H1 (cell line): Measurements from ENCODE around the gene CCDC40. TPM values are rescaled to one million over a fixed set of nuclear protein-coding genes. Genes with fewer than 3 reads are reported as not detected.

ENCODE experiments used
- CTCF ChIA-PET: fragments of 300-600 bp; sonication (Branson Sonifier 250); formaldehyde crosslinking; loops from one replicate; lab custom pipeline; 2021; ENCODE audit not compliant: partially characterized antibody; lab: Charles Lee
- POLR2A ChIA-PET: fragments of 300-600 bp; sonication (Branson Sonifier 250); formaldehyde crosslinking; loops from one replicate; lab custom pipeline; 2021; ENCODE audit warnings: inconsistent platforms; ENCODE audit not compliant: partially characterized antibody; lab: Charles Lee
- DNase-seq, 2 experiments: peaks; one replicate each; pipeline versions ENCODE4 v3.0.0 to v3.0.0-alpha.2; 2010 to 2022; ENCODE audit warnings: low spot score in 2 of 2, low read depth in 1 of 2, mixed read lengths in 1 of 2
- FAIRE-seq: peaks from 2 replicates; lab custom pipeline; 2011; peaks lifted over from hg19 to GRCh38; lab: Jason Lieb, UNC
- H2AFZ ChIP-seq: 2 replicates; pipeline ENCODE4 v1.8.1; 2012; ENCODE audit warnings: low read length, inconsistent platforms
- H2AK5ac ChIP-seq: 2 replicates; pipeline ENCODE4 v1.6.1; 2013; ENCODE audit warnings: low read depth, low read length
- H2BK120ac ChIP-seq: replicated peaks from 2 replicates; pipeline ENCODE3; 2013; ENCODE audit warnings: low read depth, low read length, inconsistent platforms
- H2BK12ac ChIP-seq: 2 replicates; pipeline ENCODE4 v1.6.1; 2013; ENCODE audit warnings: low read depth, low read length
- H2BK15ac ChIP-seq: 2 replicates; pipeline ENCODE4 v1.6.1; 2013; ENCODE audit warnings: low read length
- H2BK20ac ChIP-seq: 2 replicates; pipeline ENCODE4 v1.6.1; 2013; ENCODE audit warnings: low read length
- H2BK5ac ChIP-seq: 2 replicates; pipeline ENCODE4 v1.6.1; 2013; ENCODE audit warnings: low read depth, low read length
- H3K14ac ChIP-seq: 2 replicates; pipeline ENCODE4 v1.6.1; 2013; ENCODE audit warnings: inconsistent platforms; ENCODE audit not compliant: insufficient read length
- H3K18ac ChIP-seq: 2 replicates; pipeline ENCODE4 v1.6.1; 2013; ENCODE audit warnings: low read length; ENCODE audit errors: extremely low read depth
- H3K23ac ChIP-seq: 2 replicates; pipeline ENCODE4 v1.6.1; 2013; ENCODE audit warnings: inconsistent platforms; ENCODE audit not compliant: insufficient read length
- H3K23me2 ChIP-seq: 2 replicates; pipeline ENCODE4 v1.6.1; 2013; ENCODE audit warnings: low read depth, low read length
- H3K27ac ChIP-seq: 2 replicates; pipeline ENCODE4 v1.6.1; 2011; ENCODE audit warnings: low read depth, low read length, inconsistent platforms
- H3K27me3 ChIP-seq, 4 experiments: replicated peaks in 1 of 4; 1 replicate in 1 of 4; 2 replicates in 3 of 4; pipeline versions ENCODE4 v1.6.1 to v1.8.1; 2011 to 2013; ENCODE audit warnings: low read length in 3 of 4, mild to moderate bottlenecking in 3 of 4, inconsistent platforms in 2 of 4, mixed read lengths in 2 of 4, moderate library complexity in 1 of 4; ENCODE audit not compliant: control insufficient read depth in 3 of 4, insufficient read depth in 3 of 4; ENCODE audit errors: extremely low read depth in 1 of 4
- H3K36me3 ChIP-seq, 4 experiments: 2 replicates each; pipeline versions ENCODE4 v1.6.1 to v1.8.1; 2011 to 2013; ENCODE audit warnings: mild to moderate bottlenecking in 4 of 4, low read length in 3 of 4, moderate library complexity in 2 of 4, control low read depth in 1 of 4, inconsistent platforms in 1 of 4; ENCODE audit not compliant: insufficient read depth in 4 of 4, control insufficient read depth in 2 of 4
- H3K4ac ChIP-seq: replicated peaks from 2 replicates; pipeline ENCODE3; 2013; ENCODE audit warnings: low read length, low read depth, mixed read lengths, inconsistent platforms; ENCODE audit not compliant: insufficient read length
- H3K4me1 ChIP-seq, 4 experiments: replicated peaks in 1 of 4; 1 replicate in 1 of 4; 2 replicates in 3 of 4; pipeline versions ENCODE4 v1.6.1 to v1.8.1; 2011 to 2013; ENCODE audit warnings: low read length in 3 of 4, inconsistent platforms in 2 of 4, mixed read lengths in 1 of 4; ENCODE audit not compliant: insufficient read depth in 4 of 4, control insufficient read depth in 3 of 4
- H3K4me2 ChIP-seq, 2 experiments: 2 replicates each; pipeline versions ENCODE4 v1.6.1 to v1.8.1; 2011 to 2013; ENCODE audit warnings: low read depth in 2 of 2, low read length in 2 of 2, control low read depth in 1 of 2, inconsistent platforms in 1 of 2, mild to moderate bottlenecking in 1 of 2; ENCODE audit not compliant: insufficient read depth in 1 of 2
- H3K4me3 ChIP-seq, 4 experiments: fragments of 200-600, 300-600 bp in 1 of 4; sonication (generic), shearing (Covaris generic), sonication (Bioruptor Twin) in 1 of 4; 2 replicates each; pipeline versions ENCODE4 v1.5.1 to v1.8.1; 2011 to 2016; ENCODE audit warnings: low read length in 4 of 4, low read depth in 3 of 4, control low read depth in 2 of 4, inconsistent platforms in 2 of 4, mild to moderate bottlenecking in 2 of 4, mixed read lengths in 1 of 4, moderate library complexity in 1 of 4; ENCODE audit not compliant: insufficient read depth in 2 of 4; ENCODE audit errors: extremely low read depth in 1 of 4
- H3K56ac ChIP-seq: replicated peaks from 2 replicates; pipeline ENCODE3; 2013; ENCODE audit warnings: low read depth, mild to moderate bottlenecking, mixed read lengths, low read length, inconsistent platforms; ENCODE audit not compliant: insufficient read length
- H3K79me1 ChIP-seq: 2 replicates; pipeline ENCODE4 v1.6.1; 2013; ENCODE audit warnings: low read depth, low read length, control low read depth
- H3K79me2 ChIP-seq, 2 experiments: 2 replicates each; pipeline versions ENCODE4 v1.6.1 to v1.8.1; 2012 to 2013; ENCODE audit warnings: low read length in 2 of 2, mild to moderate bottlenecking in 2 of 2, inconsistent platforms in 1 of 2; ENCODE audit not compliant: insufficient read depth in 2 of 2, control insufficient read depth in 1 of 2
- H3K9ac ChIP-seq, 4 experiments: replicated peaks in 1 of 4; 1 replicate in 1 of 4; 2 replicates in 3 of 4; pipeline versions ENCODE4 v1.6.1 to v1.8.1; 2011 to 2013; ENCODE audit warnings: low read depth in 3 of 4, low read length in 3 of 4, control low read depth in 2 of 4, mild to moderate bottlenecking in 2 of 4, moderate library complexity in 2 of 4, inconsistent platforms in 1 of 4; ENCODE audit errors: extremely low read depth in 1 of 4
- H3K9me3 ChIP-seq, 2 experiments: 2 replicates each; pipeline versions ENCODE4 v1.6.1 to v1.8.1; 2012 to 2013; ENCODE audit warnings: mild to moderate bottlenecking in 2 of 2, moderate library complexity in 2 of 2, control low read depth in 1 of 2, inconsistent platforms in 1 of 2, low read depth in 1 of 2, low read length in 1 of 2, mixed read lengths in 1 of 2; ENCODE audit not compliant: insufficient read depth in 2 of 2
- H4K20me1 ChIP-seq, 2 experiments: replicated peaks in 1 of 2; 2 replicates each; pipeline versions ENCODE3 to v1.8.1; 2011 to 2013; ENCODE audit warnings: inconsistent platforms in 2 of 2, low read length in 2 of 2, mild to moderate bottlenecking in 1 of 2; ENCODE audit not compliant: insufficient read depth in 2 of 2, control insufficient read depth in 1 of 2
- H4K5ac ChIP-seq: 2 replicates; pipeline ENCODE4 v1.6.1; 2013; ENCODE audit warnings: low read length, low read depth, mixed read lengths, inconsistent platforms; ENCODE audit not compliant: insufficient read length
- H4K8ac ChIP-seq: 2 replicates; pipeline ENCODE4 v1.8.0; 2013; ENCODE audit warnings: mild to moderate bottlenecking, moderate library complexity, low read length, inconsistent platforms; ENCODE audit not compliant: insufficient read depth; ENCODE audit errors: extremely low read depth
- H4K91ac ChIP-seq: replicated peaks from 2 replicates; pipeline ENCODE3; 2013; ENCODE audit warnings: low read length, mixed read lengths, inconsistent platforms; ENCODE audit not compliant: insufficient read length
- BCL11A ChIP-seq, 2 experiments: IDR thresholded peaks; one replicate each; pipeline ENCODE4 v1.6.1; 2011; ENCODE audit warnings: low read depth in 2 of 2, low read length in 2 of 2, mild to moderate bottlenecking in 2 of 2
- BRCA1 ChIP-seq: IDR thresholded peaks from 2 replicates; pipeline ENCODE4 v1.6.1; 2012; ENCODE audit warnings: low read depth, low read length, improper control_type of control experiment
- EZH2 ChIP-seq: fragments of 200-600 bp; sonication (generic); IDR thresholded peaks from 2 replicates; pipeline ENCODE4 v1.7.1; 2012; ENCODE audit warnings: low read depth, mild to moderate bottlenecking, moderate library complexity, low read length, inconsistent platforms; ENCODE audit not compliant: severe bottlenecking
- HDAC6 ChIP-seq: IDR thresholded peaks from one replicate; pipeline ENCODE4 v1.7.1; 2012; ENCODE audit warnings: low read depth, mild to moderate bottlenecking, inconsistent platforms, low read length, moderate library complexity
- JUN ChIP-seq: IDR thresholded peaks from 2 replicates; pipeline ENCODE4 v1.6.1; 2011; ENCODE audit warnings: low read depth, mild to moderate bottlenecking, improper control_type of control experiment, low read length
- MAFK ChIP-seq: IDR thresholded peaks from 2 replicates; pipeline ENCODE4 v1.6.1; 2012; ENCODE audit warnings: low read depth, mild to moderate bottlenecking, improper control_type of control experiment, low read length
- POLR2AphosphoS5 ChIP-seq: IDR thresholded peaks from 2 replicates; pipeline ENCODE4 v1.6.1; 2011; ENCODE audit warnings: low read depth, low read length
- RAD21 ChIP-seq, 2 experiments: IDR thresholded peaks in 1 of 2; conservative IDR thresholded peaks in 1 of 2; 2 replicates each; pipeline ENCODE4 v1.6.1; 2011; ENCODE audit warnings: low read depth in 2 of 2, low read length in 2 of 2, improper control_type of control experiment in 1 of 2, inconsistent platforms in 1 of 2, mild to moderate bottlenecking in 1 of 2, moderate library complexity in 1 of 2
- RNF2 ChIP-seq: fragments of 200-900, 300-1000 bp; sonication (generic); IDR thresholded peaks from 2 replicates; pipeline ENCODE4 v1.7.1; 2016; ENCODE audit warnings: borderline replicate concordance, low read depth, mild to moderate bottlenecking, antibody characterized with exemption, low read length; ENCODE audit not compliant: poor library complexity, severe bottlenecking; ENCODE audit errors: missing control alignments
- SIRT6 ChIP-seq: IDR thresholded peaks from one replicate; pipeline ENCODE4 v1.7.1; 2012; ENCODE audit warnings: low read length, inconsistent platforms
- SRF ChIP-seq: IDR thresholded peaks from 2 replicates; pipeline ENCODE4 v1.6.1; 2011; ENCODE audit warnings: mild to moderate bottlenecking, low read depth, low read length, moderate library complexity
- TAF1 ChIP-seq: IDR thresholded peaks from 2 replicates; pipeline ENCODE4 v1.6.1; 2011; ENCODE audit warnings: mild to moderate bottlenecking, low read depth, low read length
- WGBS, 2 experiments: shearing (Covaris generic) in 1 of 2; methylation state at CpG; one replicate each; pipeline versions ENCODE4 v1.1.6 to v1.1.7; 2013 to 2015; ENCODE audit warnings: low lambda C conversion rate in 2 of 2, mixed read lengths in 2 of 2, inconsistent platforms in 1 of 2, low coverage in 1 of 2, missing lambda C conversion rate in 1 of 2; ENCODE audit not compliant: insufficient replicate concordance in 2 of 2, insufficient coverage in 1 of 2, insufficient read length in 1 of 2; ENCODE audit errors: extremely low coverage in 1 of 2, missing lambda C conversion rate in 1 of 2; 5-methylcytosine and 5-hydroxymethylcytosine counted together
- polyA plus RNA-seq, 7 experiments: library from polyadenylated mRNA; depleted of rRNA in 3 of 7; stranded (reverse) in 5 of 7; unstranded in 2 of 7; fragments of >200 nt in 5 of 7; fragments of 200-250 nt in 2 of 7; gene quantifications; 1 replicate in 5 of 7; 2 replicates in 1 of 7; 4 replicates in 1 of 7; pipeline versions ENCODE4 v1.2.1 to v1.2.3, GENCODE V29; 2011 to 2013; ENCODE audit warnings: missing spikeins in 2 of 7, mixed read lengths in 2 of 7
- total RNA-seq: library from RNA; stranded (reverse); fragmentation: NEBNext Ultra II Directional; extraction: Animal tissue kit (Norgen Biotek cat#: 25700); gene quantifications from 2 replicates; pipeline ENCODE4 v1.2.1, GENCODE V29; 2021
- TF ChIP-seq, protein P1 (sequence below): IDR thresholded peaks from 2 replicates; pipeline ENCODE4 v1.6.1; 2011; ENCODE audit warnings: low read depth, mild to moderate bottlenecking, low read length; ENCODE audit not compliant: insufficient read depth

The CCDC40 gene
- total and polyA plus RNA-seq, 2 of the 8 experiments (the other 6 are each of a cell fraction or from before 2014, with no cell fraction given) = 4.1 to 11.5 TPM

DNA sequence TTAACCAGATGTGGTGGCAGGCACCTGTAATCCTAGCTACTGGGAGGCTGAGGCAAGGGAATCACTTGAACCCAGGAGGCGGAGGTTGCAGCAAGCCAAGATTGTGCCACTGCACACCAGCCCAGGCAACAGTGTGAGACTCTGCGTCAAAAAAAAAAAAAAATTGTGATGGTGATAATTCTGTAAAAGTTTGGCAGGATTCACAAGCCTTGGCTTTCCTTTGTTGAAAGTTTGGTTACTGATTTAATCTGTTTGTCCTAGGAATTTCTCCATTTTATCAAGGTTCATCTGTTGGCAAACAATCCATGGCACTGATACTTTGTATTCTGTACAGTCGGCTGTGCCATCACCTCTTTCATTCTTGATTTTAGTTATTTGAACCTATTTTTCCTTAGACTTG lies 94.5 kb downstream of the CCDC40 start:
- no peak overlapping the region for H2BK20ac ChIP-seq
- peaks cover 0 to 3% (median 1%) of the 10 kb centered on the region in 4 experiments; a peak in 3 of 7 replicates for H3K4me1 ChIP-seq
- H4K5ac ChIP-seq = no peak overlapping the region
- no peak overlapping the region for H2BK15ac ChIP-seq
- DNase-seq = no peak
- H3K27me3 ChIP-seq = no peaks in the 10 kb centered on the region
- H3K56ac ChIP-seq = no peak overlapping the region
- H3K36me3 ChIP-seq = peaks cover 12 to 34% (median 21%) of the 10 kb centered on the region in 4 experiments; a peak in 7 of 8 replicates
- H3K4me3 ChIP-seq = no peak overlapping the region
- H3K4ac ChIP-seq = no peak overlapping the region
- no peak overlapping the region for H3K14ac ChIP-seq
- no peak overlapping the region for H3K9ac ChIP-seq
- no peaks in the 10 kb centered on the region; the same call in 1 of the 2 replicates for H3K79me1 ChIP-seq
- FAIRE-seq = no peak
- TF ChIP-seq, protein P1, sequence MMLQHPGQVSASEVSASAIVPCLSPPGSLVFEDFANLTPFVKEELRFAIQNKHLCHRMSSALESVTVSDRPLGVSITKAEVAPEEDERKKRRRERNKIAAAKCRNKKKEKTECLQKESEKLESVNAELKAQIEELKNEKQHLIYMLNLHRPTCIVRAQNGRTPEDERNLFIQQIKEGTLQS = no peak
- TF ChIP-seq EZH2 (no peak), RNF2 (no peak), BCL11A (IDR thresholded peaks at IDR 0.05; ENCODE audit: low read depth in 2 of 2, low read length in 2 of 2) (no peak), TAF1 (no peak), SRF (no peak), MAFK (no peak), BRCA1 (no peak), RAD21 (IDR thresholded peaks at IDR 0.05 in 1 of 2, conservative IDR thresholded peaks at IDR 0.05 in 1 of 2; ENCODE audit: low read depth in 2 of 2, low read length in 2 of 2) (no peak), SIRT6 (no peak), POLR2AphosphoS5 (no peak), JUN (no peak), HDAC6 (no peak)
- H2AK5ac ChIP-seq = no peak overlapping the region
- no peak overlapping the region for H2BK12ac ChIP-seq
- peaks cover 0 to 4% of the 10 kb centered on the region in 2 experiments for H4K20me1 ChIP-seq
- 89% methylated on average over 3 of the region's 3 CpGs; no CpG with 5 or more reads in 1 of the 2 experiments for WGBS, 2 experiments
- H2BK5ac ChIP-seq = no peak overlapping the region
- no peak overlapping the region for H2AFZ ChIP-seq
- no peaks in the 10 kb centered on the region for H3K9me3 ChIP-seq
- no peak overlapping the region for H3K18ac ChIP-seq
- no peak overlapping the region for H4K8ac ChIP-seq
- no peaks in the 10 kb centered on the region for H3K79me2 ChIP-seq
- H3K4me2 ChIP-seq = no peak overlapping the region
- POLR2A ChIA-PET = interaction anchor here (1.0 to 1.7 kb wide), 2 partner anchors 8 to 10 kb away, joined by 3 to 4 read pairs; no protein-coding TSS in a partner anchor
- no peak overlapping the region for H4K91ac ChIP-seq
- H3K27ac ChIP-seq = no peak overlapping the region
- no peaks in the 10 kb centered on the region; the same call in 1 of the 2 replicates for H3K23me2 ChIP-seq
- CTCF ChIA-PET = no interaction called here
- H2BK120ac ChIP-seq = no peak overlapping the region
- H3K23ac ChIP-seq = no peak overlapping the region
